Measurements from ENCODE around the gene U2AF1L4.

- TF ChIP-seq CTCF (IDR thresholded peaks at IDR 0.05; ENCODE audit: poor library complexity, severe bottlenecking) (no peak), EP300 (conservative IDR thresholded peaks at IDR 0.05; ENCODE audit: poor library complexity, severe bottlenecking) (no peak), POLR2AphosphoS5 (IDR thresholded peaks at IDR 0.05) (no peak), REST (IDR thresholded peaks at IDR 0.05; ENCODE audit: borderline replicate concordance) (no peak)
These were observed 10.3 kb downstream of the U2AF1L4 start for GRCh38 chr19:35734889-35735288.
